IPS-18a (cell line): ENCODE results near the gene TSPAN5.

Experiments
- H3K27ac ChIP-seq: one replicate; pipeline ENCODE4 v1.5.1; 2013; ENCODE audit warnings: low read length
- H3K27me3 ChIP-seq: one replicate; pipeline ENCODE4 v1.6.1; 2013; ENCODE audit warnings: mild to moderate bottlenecking, low read length; ENCODE audit not compliant: control insufficient read depth, insufficient read depth
- H3K36me3 ChIP-seq: one replicate; pipeline ENCODE4 v1.6.1; 2013; ENCODE audit warnings: low read depth, low read length; ENCODE audit not compliant: control insufficient read depth
- H3K4me1 ChIP-seq: one replicate; pipeline ENCODE4 v1.6.1; 2013; ENCODE audit warnings: low read depth, low read length; ENCODE audit not compliant: control insufficient read depth
- H3K4me3 ChIP-seq: one replicate; pipeline ENCODE4 v1.5.1; 2013; ENCODE audit warnings: low read length
- H3K9ac ChIP-seq: one replicate; pipeline ENCODE4 v1.6.1; 2013; ENCODE audit warnings: mild to moderate bottlenecking, low read length, moderate library complexity
- H3K9me3 ChIP-seq: one replicate; pipeline ENCODE4 v1.6.1; 2013; ENCODE audit warnings: low read depth, low read length; ENCODE audit not compliant: control insufficient read depth

The TSPAN5 gene

GRCh38 chr4:98603683-98604521, 54.5 kb downstream of the TSPAN5 start:
- H3K4me3 ChIP-seq = no peak overlapping the region

GRCh38 chr4:98602270-98602669, 56.1 kb downstream of the TSPAN5 start:
- H3K36me3 ChIP-seq = no peaks in the 10 kb centered on the region
- no peak overlapping the region for H3K9ac ChIP-seq
- H3K9me3 ChIP-seq = peaks cover 17% of the 10 kb centered on the region
- no peaks in the 10 kb centered on the region for H3K27me3 ChIP-seq
- peaks cover 20% of the 10 kb centered on the region for H3K4me1 ChIP-seq
- H3K27ac ChIP-seq = no peak overlapping the region
- no peak overlapping the region for H3K4me3 ChIP-seq

More at GRCh38 chr4:98603683-98604521, 54.5 kb downstream of the TSPAN5 start:
- Histone ChIP-seq H3K4me1 (peaks cover 24% of the 10 kb centered on the region), H3K9ac (no peak overlapping the region), H3K36me3 (no peaks in the 10 kb centered on the region), H3K9me3 (peaks cover 17% of the 10 kb centered on the region), H3K27me3 (no peaks in the 10 kb centered on the region), H3K27ac (no peak overlapping the region)

- Histone ChIP-seq H3K36me3 (no peaks in the 10 kb centered on the region), H3K9me3 (peaks cover 17% of the 10 kb centered on the region), H3K4me3 (no peak overlapping the region), H3K4me1 (peaks cover 15% of the 10 kb centered on the region), H3K27ac (no peak overlapping the region), H3K27me3 (no peaks in the 10 kb centered on the region), H3K9ac (no peak overlapping the region)
These were observed 56.7 kb downstream of the TSPAN5 start for GRCh38 chr4:98601708-98602107.

GRCh38 chr4:98599617-98600205, 58.7 kb downstream of the TSPAN5 start:
- Histone ChIP-seq H3K36me3 (no peaks in the 10 kb centered on the region), H3K9me3 (peaks cover 17% of the 10 kb centered on the region), H3K27me3 (no peaks in the 10 kb centered on the region), H3K4me1 (peaks cover 7% of the 10 kb centered on the region), H3K27ac (no peak overlapping the region), H3K9ac (no peak overlapping the region), H3K4me3 (no peak overlapping the region)

- Histone ChIP-seq H3K27ac (no peak overlapping the region), H3K4me1 (peaks cover 13% of the 10 kb centered on the region), H3K9ac (no peak overlapping the region), H3K4me3 (no peak overlapping the region), H3K9me3 (no peaks in the 10 kb centered on the region), H3K27me3 (no peaks in the 10 kb centered on the region), H3K36me3 (no peaks in the 10 kb centered on the region)
These were observed 71.5 kb downstream of the TSPAN5 start for GRCh38 chr4:98586962-98587354.

GRCh38 chr4:98586291-98586961, 72.0 kb downstream of the TSPAN5 start:
- H3K4me1 ChIP-seq = peaks cover 13% of the 10 kb centered on the region
- H3K9me3 ChIP-seq = no peaks in the 10 kb centered on the region
- H3K27ac ChIP-seq = no peak overlapping the region
- H3K9ac ChIP-seq = no peak overlapping the region
- no peaks in the 10 kb centered on the region for H3K27me3 ChIP-seq
- no peaks in the 10 kb centered on the region for H3K36me3 ChIP-seq
- H3K4me3 ChIP-seq = no peak overlapping the region

GRCh38 chr4:98585596-98585995, 72.8 kb downstream of the TSPAN5 start:
- H3K4me1 ChIP-seq = peaks cover 13% of the 10 kb centered on the region
- no peak overlapping the region for H3K27ac ChIP-seq
- H3K36me3 ChIP-seq = no peaks in the 10 kb centered on the region
- no peak overlapping the region for H3K4me3 ChIP-seq
- H3K9ac ChIP-seq = no peak overlapping the region
- no peaks in the 10 kb centered on the region for H3K27me3 ChIP-seq
- H3K9me3 ChIP-seq = no peaks in the 10 kb centered on the region

- no peak overlapping the region for H3K27ac ChIP-seq
- H3K27me3 ChIP-seq = no peaks in the 10 kb centered on the region
- H3K9me3 ChIP-seq = no peaks in the 10 kb centered on the region
- H3K9ac ChIP-seq = no peak overlapping the region
- peaks cover 13% of the 10 kb centered on the region for H3K4me1 ChIP-seq
- no peak overlapping the region for H3K4me3 ChIP-seq
- H3K36me3 ChIP-seq = no peaks in the 10 kb centered on the region
These were observed 74.1 kb downstream of the TSPAN5 start for GRCh38 chr4:98584265-98584664.

GRCh38 chr4:98583265-98583664, 75.1 kb downstream of the TSPAN5 start:
- no peaks in the 10 kb centered on the region for H3K36me3 ChIP-seq
- H3K4me1 ChIP-seq = peaks cover 13% of the 10 kb centered on the region
- H3K27me3 ChIP-seq = no peaks in the 10 kb centered on the region
- no peak overlapping the region for H3K4me3 ChIP-seq
- H3K9me3 ChIP-seq = no peaks in the 10 kb centered on the region
- no peak overlapping the region for H3K9ac ChIP-seq
- no peak overlapping the region for H3K27ac ChIP-seq

- H3K36me3 ChIP-seq = no peaks in the 10 kb centered on the region
- H3K27ac ChIP-seq = no peak overlapping the region
- H3K27me3 ChIP-seq = no peaks in the 10 kb centered on the region
- H3K4me3 ChIP-seq = no peak overlapping the region
- no peak overlapping the region for H3K9ac ChIP-seq
- H3K4me1 ChIP-seq = peaks cover 5% of the 10 kb centered on the region
- H3K9me3 ChIP-seq = no peaks in the 10 kb centered on the region
These were observed 77.3 kb downstream of the TSPAN5 start for GRCh38 chr4:98581126-98581525.

- H3K27me3 ChIP-seq = no peaks in the 10 kb centered on the region
- no peaks in the 10 kb centered on the region for H3K4me1 ChIP-seq
- no peak overlapping the region for H3K4me3 ChIP-seq
- no peaks in the 10 kb centered on the region for H3K36me3 ChIP-seq
- no peak overlapping the region for H3K9ac ChIP-seq
- no peak overlapping the region for H3K27ac ChIP-seq
- H3K9me3 ChIP-seq = no peaks in the 10 kb centered on the region
These were observed 80.5 kb downstream of the TSPAN5 start for GRCh38 chr4:98577956-98578355.
